H9 (cell line): Measurements from ENCODE around the gene CUEDC1. TPM values are rescaled to one million over a fixed set of nuclear protein-coding genes. Genes with fewer than 3 reads are reported as not detected.

Experiments
- DNase-seq: peaks from one replicate; pipeline ENCODE4 v3.0.0-alpha.2; 2017
- H2AFZ ChIP-seq: one replicate; pipeline ENCODE4 v1.6.1; 2013; ENCODE audit warnings: mild to moderate bottlenecking, low read length, control low read depth, moderate library complexity
- H2AK5ac ChIP-seq: 2 replicates; pipeline ENCODE4 v1.6.1; 2013; ENCODE audit warnings: low read length, control low read depth, mixed read lengths; ENCODE audit not compliant: insufficient read length
- H2BK120ac ChIP-seq: one replicate; pipeline ENCODE4 v1.6.1; 2013; ENCODE audit warnings: low read depth, mild to moderate bottlenecking, low read length, control low read depth, inconsistent platforms; ENCODE audit not compliant: poor library complexity, severe bottlenecking
- H2BK12ac ChIP-seq: 2 replicates; pipeline ENCODE4 v1.6.1; 2013; ENCODE audit warnings: low read length, control low read depth, mixed read lengths, low read depth; ENCODE audit not compliant: insufficient read length
- H2BK15ac ChIP-seq: 2 replicates; pipeline ENCODE4 v1.6.1; 2013; ENCODE audit warnings: low read depth, low read length, control low read depth
- H2BK20ac ChIP-seq: one replicate; pipeline ENCODE4 v1.6.1; 2013; ENCODE audit warnings: low read depth, mild to moderate bottlenecking, low read length, control low read depth, inconsistent platforms; ENCODE audit not compliant: poor library complexity, severe bottlenecking
- H2BK5ac ChIP-seq: 2 replicates; pipeline ENCODE4 v1.6.1; 2013; ENCODE audit warnings: low read length, control low read depth, mixed read lengths; ENCODE audit not compliant: insufficient read length
- H3K14ac ChIP-seq: 2 replicates; pipeline ENCODE4 v1.6.1; 2013; ENCODE audit warnings: low read length, control low read depth; ENCODE audit not compliant: insufficient read depth
- H3K18ac ChIP-seq: 2 replicates; pipeline ENCODE4 v1.6.1; 2013; ENCODE audit warnings: low read depth, mild to moderate bottlenecking, mixed read lengths, low read length, control low read depth; ENCODE audit not compliant: insufficient read length
- H3K23ac ChIP-seq: 2 replicates; pipeline ENCODE4 v1.6.1; 2013; ENCODE audit warnings: low read length, control low read depth, mixed read lengths, low read depth; ENCODE audit not compliant: insufficient read length
- H3K23me2 ChIP-seq: 2 replicates; pipeline ENCODE4 v1.6.1; 2013; ENCODE audit warnings: low read depth, mild to moderate bottlenecking, mixed read lengths, low read length, control low read depth; ENCODE audit not compliant: insufficient read length, poor library complexity, severe bottlenecking
- H3K27ac ChIP-seq: 2 replicates; pipeline ENCODE4 v1.5.1; 2013; ENCODE audit warnings: low read length, control low read depth, mixed read lengths, low read depth; ENCODE audit not compliant: insufficient read length
- H3K27me3 ChIP-seq: 2 replicates; pipeline ENCODE4 v1.6.1; 2013; ENCODE audit warnings: low read length, control low read depth, inconsistent platforms; ENCODE audit not compliant: insufficient read depth
- H3K4ac ChIP-seq: 2 replicates; pipeline ENCODE4 v1.6.1; 2013; ENCODE audit warnings: low read depth, mild to moderate bottlenecking, control low read depth, inconsistent platforms, low read length, moderate library complexity
- H3K4me1 ChIP-seq: 2 replicates; pipeline ENCODE4 v1.6.1; 2013; ENCODE audit warnings: low read length, control low read depth, inconsistent platforms; ENCODE audit not compliant: insufficient read depth
- H3K4me2 ChIP-seq: 2 replicates; pipeline ENCODE4 v1.6.1; 2013; ENCODE audit warnings: low read length, control low read depth, mixed read lengths; ENCODE audit not compliant: insufficient read length, insufficient read depth
- H3K56ac ChIP-seq: 2 replicates; pipeline ENCODE4 v1.6.1; 2013; ENCODE audit warnings: low read depth, mild to moderate bottlenecking, mixed read lengths, low read length, control low read depth; ENCODE audit not compliant: insufficient read length
- H3K79me1 ChIP-seq: 2 replicates; pipeline ENCODE4 v1.6.1; 2013; ENCODE audit warnings: low read depth, mild to moderate bottlenecking, moderate library complexity, low read length, control low read depth, inconsistent platforms; ENCODE audit not compliant: insufficient read depth, poor library complexity, severe bottlenecking
- H3K79me2 ChIP-seq: 2 replicates; pipeline ENCODE4 v1.6.1; 2013; ENCODE audit warnings: low read length, control low read depth, inconsistent platforms; ENCODE audit not compliant: insufficient read depth
- H3K9ac ChIP-seq: 2 replicates; pipeline ENCODE4 v1.6.1; 2013; ENCODE audit warnings: low read length, control low read depth, mixed read lengths; ENCODE audit not compliant: insufficient read length; ENCODE audit errors: extremely low read depth
- H3K9me3 ChIP-seq: one replicate; pipeline ENCODE4 v1.6.1; 2013; ENCODE audit warnings: low read depth, low read length, inconsistent platforms; ENCODE audit not compliant: control insufficient read depth
- H3T11ph ChIP-seq: one replicate; pipeline ENCODE4 v1.6.1; 2013; ENCODE audit warnings: mild to moderate bottlenecking, low read length, control low read depth, inconsistent platforms
- H4K20me1 ChIP-seq: one replicate; pipeline ENCODE4 v1.6.1; 2013; ENCODE audit not compliant: control insufficient read depth, insufficient read length, insufficient read depth
- H4K5ac ChIP-seq: 2 replicates; pipeline ENCODE4 v1.6.1; 2013; ENCODE audit warnings: low read depth, mild to moderate bottlenecking, mixed read lengths, low read length, control low read depth; ENCODE audit not compliant: insufficient read length
- H4K8ac ChIP-seq: replicated peaks from 2 replicates; pipeline ENCODE4 v1.6.1; 2013; ENCODE audit warnings: low read length, control low read depth, mixed read lengths, low read depth; ENCODE audit not compliant: insufficient read length
- H4K91ac ChIP-seq: 2 replicates; pipeline ENCODE4 v1.6.1; 2013; ENCODE audit warnings: low read depth, mild to moderate bottlenecking, moderate library complexity, mixed read lengths, low read length, control low read depth; ENCODE audit not compliant: insufficient read length
- H3K27ac Mint-ChIP-seq, 3 experiments: 2 replicates in 2 of 3; 3 replicates in 1 of 3; pipeline ENCODE4 v1.8.0; 2020 to 2021; ENCODE audit warnings: mixed read lengths in 3 of 3, mild to moderate bottlenecking in 1 of 3, moderate library complexity in 1 of 3
- H3K27me3 Mint-ChIP-seq: 2 replicates; pipeline ENCODE4 v1.8.0; 2021; ENCODE audit warnings: low read depth, mild to moderate bottlenecking, moderate library complexity, mixed read lengths
- H3K36me3 Mint-ChIP-seq, 3 experiments: 2 replicates in 2 of 3; 3 replicates in 1 of 3; pipeline ENCODE4 v1.8.0; 2020 to 2021; ENCODE audit warnings: low read depth in 3 of 3, mixed read lengths in 3 of 3; ENCODE audit not compliant: insufficient read depth in 1 of 3
- H3K4me1 Mint-ChIP-seq, 2 experiments: 2 replicates each; pipeline ENCODE4 v1.8.0; 2020; ENCODE audit warnings: mixed read lengths in 2 of 2
- H3K4me3 Mint-ChIP-seq, 2 experiments: 2 replicates in 1 of 2; 3 replicates in 1 of 2; pipeline ENCODE4 v1.8.0; 2020 to 2021; ENCODE audit warnings: mild to moderate bottlenecking in 2 of 2, mixed read lengths in 2 of 2, moderate library complexity in 1 of 2
- H3K9me3 Mint-ChIP-seq, 2 experiments: 2 replicates in 1 of 2; 3 replicates in 1 of 2; pipeline ENCODE4 v1.8.0; 2020; ENCODE audit warnings: mild to moderate bottlenecking in 2 of 2, mixed read lengths in 2 of 2, moderate library complexity in 1 of 2
- WGBS: extraction: QIAGEN DNeasy Blood & Tissue Kit; methylation state at CpG from one replicate; pipeline ENCODE4 v1.1.7; 2013; ENCODE audit warnings: missing lambda C conversion rate, low lambda C conversion rate, mixed read lengths; ENCODE audit not compliant: insufficient read length; ENCODE audit errors: extremely low coverage; 5-methylcytosine and 5-hydroxymethylcytosine counted together
- total RNA-seq: library from RNA; stranded (reverse); gene quantifications from 2 replicates; pipeline ENCODE4 v1.2.1, GENCODE V29; 2021
- TF ChIP-seq, protein P1 (sequence below): fragments of 200-600 bp; sonication (generic); conservative IDR thresholded peaks from 3 replicates; pipeline ENCODE4 v1.8.0; 2021; ENCODE audit warnings: antibody characterized with exemption, mild to moderate bottlenecking

CUEDC1 gene
- total RNA-seq, 1 experiment from 2014 or later: 7.3 TPM

DNA sequence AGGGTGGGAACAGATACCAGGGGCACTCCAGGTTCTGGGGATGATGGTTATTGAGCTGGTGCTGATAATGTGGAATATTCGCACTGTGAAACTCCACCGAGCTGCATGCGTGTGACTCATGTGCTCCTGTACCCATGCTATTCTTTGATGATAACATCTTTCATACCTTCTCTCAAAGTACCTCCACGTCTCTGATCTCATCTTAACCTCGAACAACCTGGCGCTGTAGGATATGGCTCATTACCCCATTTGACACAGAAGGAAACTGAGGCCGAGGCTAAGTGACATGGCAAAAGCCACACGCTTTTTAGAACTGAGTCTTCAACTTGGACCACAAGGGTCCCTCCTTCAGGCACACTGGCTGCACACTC lies 75.1 kb downstream of the CUEDC1 start:
- Histone ChIP-seq H3K27ac (no peak overlapping the region), H3K27me3 (no peaks in the 10 kb centered on the region; the same call in 1 of the 2 replicates), H3K14ac (no peak overlapping the region), H3K4me2 (no peak overlapping the region), H2AK5ac (no peak overlapping the region), H3K4me1 (peaks cover 25% of the 10 kb centered on the region), H4K8ac (no peak overlapping the region), H3K23ac (no peak overlapping the region), H2BK15ac (no peak overlapping the region), H3K9ac (no peak overlapping the region), H4K91ac (no peak overlapping the region), H2AFZ (no peak overlapping the region), H3T11ph (no peak overlapping the region), H3K79me2 (no peaks in the 10 kb centered on the region), H2BK120ac (no peak overlapping the region), H3K79me1 (no peaks in the 10 kb centered on the region), H3K9me3 (no peaks in the 10 kb centered on the region), H4K20me1 (peaks cover 4% of the 10 kb centered on the region), H3K18ac (no peak overlapping the region), H2BK12ac (no peak overlapping the region), H2BK20ac (no peak overlapping the region), H2BK5ac (no peak overlapping the region), H4K5ac (no peak overlapping the region), H3K56ac (no peak overlapping the region), H3K4ac (no peak overlapping the region), H3K23me2 (peaks cover 3% of the 10 kb centered on the region)
- Mint-ChIP-seq H3K27me3 (peaks cover 52% of the 10 kb centered on the region), H3K4me1 (peaks cover 57 to 62% of the 10 kb centered on the region in 2 experiments), H3K27ac (no peak overlapping the region; a peak in 1 of 7 replicates), H3K36me3 (peaks cover 3 to 8% (median 5%) of the 10 kb centered on the region in 3 experiments; a peak in 5 of 7 replicates), H3K4me3 (no peak overlapping the region), H3K9me3 (peaks cover 5 to 9% of the 10 kb centered on the region in 2 experiments; a peak in 2 of 5 replicates)
- no peak for DNase-seq
- WGBS: no CpG with 5 or more reads among the region's 8 CpGs
- TF ChIP-seq, protein P1, sequence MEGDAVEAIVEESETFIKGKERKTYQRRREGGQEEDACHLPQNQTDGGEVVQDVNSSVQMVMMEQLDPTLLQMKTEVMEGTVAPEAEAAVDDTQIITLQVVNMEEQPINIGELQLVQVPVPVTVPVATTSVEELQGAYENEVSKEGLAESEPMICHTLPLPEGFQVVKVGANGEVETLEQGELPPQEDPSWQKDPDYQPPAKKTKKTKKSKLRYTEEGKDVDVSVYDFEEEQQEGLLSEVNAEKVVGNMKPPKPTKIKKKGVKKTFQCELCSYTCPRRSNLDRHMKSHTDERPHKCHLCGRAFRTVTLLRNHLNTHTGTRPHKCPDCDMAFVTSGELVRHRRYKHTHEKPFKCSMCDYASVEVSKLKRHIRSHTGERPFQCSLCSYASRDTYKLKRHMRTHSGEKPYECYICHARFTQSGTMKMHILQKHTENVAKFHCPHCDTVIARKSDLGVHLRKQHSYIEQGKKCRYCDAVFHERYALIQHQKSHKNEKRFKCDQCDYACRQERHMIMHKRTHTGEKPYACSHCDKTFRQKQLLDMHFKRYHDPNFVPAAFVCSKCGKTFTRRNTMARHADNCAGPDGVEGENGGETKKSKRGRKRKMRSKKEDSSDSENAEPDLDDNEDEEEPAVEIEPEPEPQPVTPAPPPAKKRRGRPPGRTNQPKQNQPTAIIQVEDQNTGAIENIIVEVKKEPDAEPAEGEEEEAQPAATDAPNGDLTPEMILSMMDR: no peak
